HG03097 (cell line): Measurements from ENCODE around the gene TRAF3.
"Not testable (repeated sequence)": the region's sequence is repeated elsewhere in the genome, so short reads cannot be mapped to it uniquely, and the experiment has no call there.

Source experiments
- ATAC-seq: cut with Tn5 transposase; IDR thresholded peaks from one replicate; pipeline ENCODE4 v1.9.1; 2021; ENCODE audit not compliant: unreplicated experiment, low FRiP score

TRAF3 gene

DNA sequence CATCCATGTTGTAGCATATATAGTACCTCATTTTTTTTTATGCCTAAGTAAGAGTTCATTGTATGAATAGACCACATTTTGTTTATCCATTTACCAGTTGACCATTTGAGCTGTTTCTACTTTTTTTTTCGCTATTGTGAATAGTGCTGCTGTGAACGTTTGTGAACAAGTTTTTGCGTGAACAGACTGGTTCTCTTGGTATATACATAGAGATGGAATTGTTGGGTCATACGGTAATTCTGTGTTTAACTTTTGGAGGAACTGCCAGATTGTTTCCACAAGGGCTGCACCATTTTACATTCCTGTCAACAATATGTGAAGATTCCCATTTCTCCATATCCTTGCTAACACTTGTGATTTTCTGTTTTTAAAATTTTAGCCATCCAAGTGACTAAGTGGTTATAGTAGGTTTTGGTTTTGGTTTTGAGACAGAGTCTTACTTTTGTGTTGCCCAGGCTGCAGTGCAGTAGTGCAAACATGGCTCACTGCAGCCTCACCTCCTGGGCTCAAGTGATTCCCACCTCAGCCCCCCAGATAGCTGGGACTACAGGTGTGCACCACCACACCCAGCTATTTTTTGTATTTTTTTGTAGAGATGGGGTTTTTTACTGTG is 76.9 kb downstream of the TRAF3 start:
- ATAC-seq = no peak

DNA sequence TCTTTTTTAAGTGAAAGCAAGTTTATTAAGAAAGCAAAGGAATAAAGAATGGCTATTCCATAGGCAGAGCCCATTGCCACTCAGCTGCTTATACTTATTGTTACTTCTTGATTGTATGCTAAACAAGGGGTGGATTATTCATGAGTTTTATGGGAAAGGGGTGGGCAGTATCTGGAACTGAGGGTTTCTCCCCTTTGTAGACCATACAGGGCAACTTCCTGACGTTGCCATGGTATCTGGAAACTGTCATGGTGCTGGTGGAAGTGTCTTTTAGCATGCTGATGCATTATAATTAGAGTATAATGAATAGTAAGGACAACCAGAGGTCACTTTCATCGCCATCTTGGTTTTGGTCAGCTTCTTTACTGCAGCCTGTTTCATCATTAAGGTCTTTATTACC is 78.9 kb downstream of the TRAF3 start:
- no peak for ATAC-seq

DNA sequence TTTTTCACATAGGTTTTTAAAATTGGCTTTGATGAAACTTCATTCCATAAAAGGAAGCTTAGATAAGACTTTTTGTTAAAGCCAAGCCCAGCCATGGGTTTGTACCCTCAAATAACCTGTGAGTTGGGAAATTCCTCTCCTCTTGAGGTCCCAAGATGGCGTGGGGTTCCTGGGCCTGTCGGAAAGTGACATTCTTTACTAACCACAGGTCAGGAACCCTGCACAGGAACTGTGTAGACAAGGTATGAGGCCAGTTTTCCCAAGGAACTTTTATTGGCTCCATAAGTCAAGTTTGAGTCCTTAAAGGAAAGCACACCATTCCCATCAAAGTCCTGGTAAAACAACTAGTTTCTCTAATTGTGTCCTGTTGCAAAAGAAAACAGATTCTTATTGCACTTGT is 80.2 kb downstream of the TRAF3 start:
- no peak for ATAC-seq

DNA sequence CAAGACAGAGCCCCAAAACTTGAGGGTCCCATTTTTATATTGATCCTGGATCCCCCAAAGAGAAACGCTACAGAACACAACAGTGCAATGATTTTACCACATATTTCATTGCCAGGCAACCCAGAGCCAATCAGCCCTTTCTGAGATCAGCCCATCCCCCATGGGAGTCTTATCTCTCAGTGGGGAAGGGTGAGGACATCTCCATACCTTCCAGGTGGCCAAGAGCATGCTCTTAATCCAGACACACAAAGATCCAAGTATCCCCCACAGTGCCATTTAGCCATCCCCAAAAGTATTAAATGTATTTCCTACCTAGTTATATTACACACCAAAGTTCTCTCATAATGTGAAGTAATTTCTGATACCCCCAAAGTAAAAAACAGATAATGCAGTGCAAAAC is 82.7 kb downstream of the TRAF3 start:
- no peak for ATAC-seq

DNA sequence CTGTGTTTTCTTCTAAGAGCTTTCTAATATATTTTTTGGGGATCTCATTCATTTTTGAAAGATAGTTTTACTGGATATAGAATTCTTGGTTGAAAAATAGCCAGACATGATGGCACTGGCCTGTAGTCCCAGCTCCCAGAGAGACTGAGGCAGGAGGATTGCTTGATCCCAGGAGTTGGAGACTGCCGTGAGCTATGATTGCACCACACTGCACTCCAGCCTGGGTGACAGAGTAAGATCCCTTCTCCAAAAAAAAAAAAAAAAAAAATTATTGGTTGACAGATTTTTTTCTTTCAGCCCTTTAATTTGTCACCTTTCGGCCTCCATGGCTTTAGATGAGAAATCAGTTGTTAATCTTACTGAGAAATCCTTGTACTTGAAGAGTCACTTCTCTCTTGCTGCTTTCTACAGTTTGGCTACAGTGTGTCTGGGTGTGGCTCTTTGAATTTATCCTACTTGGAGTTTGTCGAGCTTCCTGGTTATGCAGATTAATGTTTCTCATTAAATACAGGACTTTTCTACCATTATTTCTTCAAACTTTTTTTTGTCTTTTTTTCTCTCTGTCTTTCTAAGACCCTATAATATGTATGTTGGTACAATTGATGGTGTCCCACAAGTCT is 85.0 kb downstream of the TRAF3 start:
- no peak for ATAC-seq

DNA sequence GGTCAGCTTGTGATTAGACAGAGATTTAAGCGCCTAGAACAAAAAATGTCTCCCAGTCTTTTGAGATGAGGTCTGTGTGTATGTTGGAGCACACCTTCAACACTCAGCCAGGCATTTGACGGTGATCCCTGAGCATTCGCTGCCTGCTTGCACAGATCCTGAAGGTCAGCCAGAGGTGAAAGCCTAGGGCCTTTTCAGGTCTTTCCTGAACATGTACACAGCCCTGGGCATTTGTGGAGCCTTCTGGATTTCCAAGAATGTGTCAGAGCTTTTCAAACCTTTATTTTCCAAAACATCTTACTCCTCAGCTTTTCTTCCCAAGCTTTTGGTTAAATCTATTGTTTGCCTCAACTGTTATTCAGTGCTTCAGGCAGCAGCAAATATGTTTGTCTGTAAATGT is 86.1 kb downstream of the TRAF3 start:
- ATAC-seq = no peak

DNA sequence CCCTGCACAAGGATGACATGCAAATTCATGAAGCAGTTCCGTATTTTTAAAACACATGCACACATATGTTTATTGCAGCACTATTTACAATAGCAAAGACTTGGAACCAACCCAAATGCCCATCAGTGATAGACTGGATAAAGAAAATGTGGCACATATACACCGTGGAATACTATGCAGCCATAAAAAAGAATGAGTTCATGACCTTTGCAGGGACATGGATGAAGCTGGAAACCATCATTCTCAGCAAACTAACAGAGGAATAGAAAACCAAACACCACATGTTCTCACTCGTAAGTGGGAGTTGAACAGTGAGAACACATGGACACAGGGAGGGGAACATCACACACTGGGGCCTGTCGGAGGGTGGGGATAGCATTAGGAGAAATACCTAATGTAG is 88.7 kb downstream of the TRAF3 start:
- ATAC-seq = not testable (repeated sequence)

DNA sequence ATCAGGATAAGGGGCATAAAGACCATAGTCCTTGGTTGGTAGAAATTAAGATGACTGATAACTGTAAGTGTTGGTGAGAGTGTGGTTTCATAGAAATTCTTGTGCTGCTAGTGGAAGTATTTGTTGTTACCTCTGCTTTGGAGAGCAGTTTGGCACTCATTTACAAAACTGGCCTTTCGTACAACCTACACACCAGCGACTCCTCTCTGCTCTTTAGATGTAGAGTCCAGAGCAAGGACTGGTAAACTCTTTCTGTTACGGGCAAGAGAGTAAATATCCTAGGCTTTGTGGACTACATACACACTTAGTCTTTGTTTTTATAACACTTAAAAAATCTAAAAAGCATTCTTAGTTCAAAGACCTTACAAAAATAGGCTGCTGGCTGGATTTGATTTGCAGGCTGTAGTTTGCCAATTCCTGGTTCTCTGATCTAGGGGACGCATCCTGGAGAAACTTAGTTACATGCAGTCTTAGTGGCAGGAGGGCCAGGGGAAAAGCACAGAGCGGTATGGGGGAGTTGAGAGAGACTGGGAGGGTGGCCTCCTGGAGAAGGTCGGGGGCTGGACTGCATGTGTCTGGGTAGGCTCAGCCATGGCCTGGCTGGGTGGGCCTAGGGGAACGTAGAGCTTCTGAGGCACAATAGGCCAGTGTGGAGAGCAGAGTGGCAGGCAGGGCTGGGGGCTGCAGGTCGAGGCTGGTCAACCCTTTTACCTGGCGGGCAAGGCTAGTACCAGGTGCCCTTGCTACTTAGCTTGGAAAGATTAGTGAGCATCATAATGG is 89.9 kb downstream of the TRAF3 start:
- ATAC-seq = no peak

DNA sequence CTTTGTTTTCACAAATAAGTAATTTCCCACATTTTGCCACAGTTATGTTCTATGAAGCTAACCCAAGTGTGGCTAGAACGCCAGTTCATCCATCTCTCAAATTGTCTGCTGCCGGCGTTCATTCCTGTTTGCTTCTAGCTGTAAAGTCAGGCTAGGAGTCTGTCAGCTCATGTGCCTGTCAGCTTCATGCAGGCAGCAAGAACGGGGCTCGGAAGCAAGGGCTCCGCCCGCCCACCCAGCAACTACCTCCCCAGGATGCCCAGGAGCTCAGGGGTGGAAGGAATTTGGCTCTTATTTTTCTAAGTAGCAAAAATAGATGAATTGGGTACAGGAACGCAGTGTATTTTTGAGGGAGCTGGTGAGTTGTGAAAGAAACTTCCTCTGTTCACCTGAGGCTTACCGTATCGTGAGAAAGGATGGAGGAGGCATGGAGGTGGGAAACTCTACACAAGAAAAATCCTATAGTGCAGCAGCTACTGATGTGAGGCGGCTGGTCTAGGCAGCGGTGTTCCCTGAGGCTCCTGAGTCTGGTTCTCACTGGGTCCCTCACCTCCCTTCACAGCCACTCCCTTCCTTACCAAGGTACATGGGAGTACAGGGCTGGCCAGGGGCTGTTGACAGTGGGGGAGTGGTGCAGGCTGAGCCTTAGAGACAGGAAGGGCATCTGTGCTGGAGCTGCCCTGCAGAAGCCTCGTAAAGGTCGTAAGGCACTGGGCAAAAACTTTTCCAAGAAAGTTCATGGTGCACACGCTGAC is 90.8 kb downstream of the TRAF3 start:
- ATAC-seq = no peak

DNA sequence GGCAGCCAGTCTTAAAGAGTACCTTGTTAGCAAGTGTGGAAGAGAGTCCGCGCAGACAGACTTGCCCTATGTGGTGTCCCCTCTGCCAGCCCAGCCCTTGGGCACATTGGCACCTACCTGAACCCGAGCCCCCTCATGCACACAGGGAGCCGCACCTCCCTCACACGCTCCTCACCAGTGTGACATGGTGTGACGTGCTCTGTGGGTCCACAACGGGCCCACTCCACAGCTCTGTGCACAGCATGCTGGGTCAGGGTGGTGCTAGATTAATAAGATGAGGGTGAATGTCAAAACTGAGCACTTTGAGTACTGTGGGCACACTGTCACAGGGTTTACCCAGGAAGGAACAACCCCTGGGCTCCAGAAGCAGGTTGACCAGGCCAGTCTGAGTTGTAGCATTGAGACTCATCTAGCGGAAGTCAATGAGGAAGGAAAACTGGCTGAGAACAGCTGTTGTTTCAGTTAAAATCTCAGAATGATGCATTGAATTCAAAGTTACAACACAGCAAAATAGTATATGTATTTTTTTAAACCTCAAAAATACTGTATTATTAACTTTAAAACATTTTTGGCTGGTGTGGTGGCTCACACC is 91.8 kb downstream of the TRAF3 start:
- ATAC-seq = no peak

DNA sequence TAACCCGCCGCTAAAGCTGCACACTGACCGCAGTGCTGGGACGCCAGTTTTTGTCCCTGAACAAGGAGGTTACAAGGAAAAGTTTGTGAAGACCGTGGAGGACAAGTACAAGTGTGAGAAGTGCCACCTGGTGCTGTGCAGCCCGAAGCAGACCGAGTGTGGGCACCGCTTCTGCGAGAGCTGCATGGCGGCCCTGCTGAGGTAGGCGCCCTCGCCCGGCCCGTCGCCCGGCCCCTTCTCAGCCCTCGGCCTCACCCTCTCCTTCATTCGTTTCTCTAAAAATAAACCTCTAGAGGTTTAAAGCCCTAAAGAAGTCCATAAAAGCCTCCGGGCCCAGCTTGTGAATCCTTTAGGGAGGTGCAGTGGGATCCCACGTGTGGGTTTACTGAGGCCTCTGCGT is 93.0 kb downstream of the TRAF3 start:
- ATAC-seq = no peak

DNA sequence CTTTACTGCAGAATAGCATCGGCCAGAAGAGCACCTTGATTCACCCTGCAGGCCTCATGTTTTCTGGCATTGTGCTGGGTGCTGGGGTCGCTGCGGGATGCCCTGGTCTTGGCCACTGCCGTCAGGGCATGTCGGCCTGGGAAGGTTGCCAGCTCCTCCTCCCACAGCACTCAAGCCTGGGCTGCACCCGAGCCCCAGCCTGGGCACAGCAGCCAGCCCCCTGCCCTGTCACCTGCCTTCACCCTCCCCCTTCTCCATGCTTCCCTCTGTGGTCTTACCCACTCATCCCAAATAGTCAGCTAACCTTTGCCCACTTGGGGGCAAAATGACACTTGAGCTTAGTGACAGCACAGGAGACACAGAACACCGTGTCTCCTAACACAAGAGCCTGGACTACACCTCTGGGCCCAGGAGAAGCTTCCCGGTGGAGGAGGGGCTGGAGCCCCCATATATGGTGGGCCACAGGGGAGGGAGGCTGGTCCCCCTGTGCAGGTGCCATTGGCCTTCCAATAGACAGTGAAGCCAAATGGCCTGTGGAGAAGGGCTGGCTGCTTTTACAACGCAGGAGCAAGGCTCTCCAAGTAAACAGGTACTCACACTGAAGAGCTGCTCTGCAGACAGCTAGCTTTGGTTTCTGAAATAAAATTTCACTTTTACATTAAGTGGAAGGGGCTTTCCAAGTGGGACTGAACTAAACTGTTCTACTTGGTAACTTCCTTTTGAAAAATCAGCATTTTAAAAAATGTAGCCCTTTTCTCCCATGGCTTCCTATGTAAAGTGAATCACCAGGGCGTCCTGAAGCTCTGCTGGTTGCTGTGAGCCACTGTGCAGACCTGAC is 94.0 kb downstream of the TRAF3 start:
- no peak for ATAC-seq

DNA sequence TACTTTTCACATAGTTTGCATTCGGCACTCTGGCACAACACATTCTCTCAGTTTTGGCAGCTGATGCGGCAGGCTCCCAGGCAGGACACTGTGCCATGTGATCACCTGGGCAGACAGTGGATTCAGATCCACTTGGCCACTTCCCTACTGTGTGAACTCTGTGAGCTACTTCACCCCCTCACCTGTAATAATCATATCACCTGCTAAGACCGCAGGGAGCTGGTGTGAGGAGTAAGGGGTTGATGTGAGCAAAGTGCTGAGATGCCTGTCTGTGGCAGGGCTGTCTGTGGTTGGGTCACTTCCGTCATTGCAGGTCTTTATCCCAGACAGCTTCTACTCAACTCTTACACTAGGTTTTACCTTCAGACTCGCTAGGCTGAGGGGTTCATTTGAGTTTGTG is 94.8 kb downstream of the TRAF3 start:
- ATAC-seq = no peak

DNA sequence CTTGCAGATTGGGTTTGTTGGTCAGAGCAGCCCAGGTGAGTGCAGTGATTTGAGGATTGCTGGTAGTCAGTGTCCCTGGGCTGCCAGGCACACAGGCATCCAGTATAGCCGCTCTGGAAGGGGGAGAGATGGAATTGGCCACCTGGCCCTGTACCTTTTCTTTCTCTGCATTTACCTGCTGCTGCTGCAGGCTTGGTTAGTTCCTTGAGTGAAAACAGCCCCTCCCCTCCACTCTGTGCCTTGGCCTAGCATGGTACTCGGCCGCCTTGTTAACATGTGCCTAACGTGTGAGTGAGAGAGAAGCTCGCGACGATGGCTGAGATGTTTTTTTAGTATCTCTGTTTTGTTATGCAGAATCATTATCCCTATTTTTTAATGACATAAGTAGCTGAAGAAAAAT is 95.9 kb downstream of the TRAF3 start:
- no peak for ATAC-seq

DNA sequence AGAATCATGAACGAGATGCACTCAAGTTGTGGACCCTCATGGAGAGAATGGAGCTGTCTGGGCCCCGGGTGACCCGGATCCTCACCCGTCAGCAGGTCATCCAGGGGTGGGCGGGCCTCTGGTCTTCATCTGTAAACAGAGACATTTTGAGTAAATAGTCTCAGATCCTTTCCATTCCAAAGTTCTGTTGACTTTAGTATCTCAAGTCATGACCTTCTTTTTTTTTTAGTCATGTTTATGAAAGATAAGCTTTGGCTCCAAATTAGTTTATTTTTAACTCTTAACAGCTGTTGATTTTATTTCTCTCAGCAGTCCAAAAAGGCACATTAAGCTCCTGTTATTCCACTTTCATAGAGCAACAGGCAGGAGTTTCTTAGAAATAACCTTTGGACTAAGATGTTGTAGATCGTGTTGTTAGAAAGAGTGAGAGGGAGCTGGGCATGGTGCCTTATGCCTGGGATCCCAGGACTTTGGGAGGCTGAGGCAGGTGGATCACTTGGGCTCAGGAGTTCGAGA is 96.4 kb downstream of the TRAF3 start:
- no peak for ATAC-seq

DNA sequence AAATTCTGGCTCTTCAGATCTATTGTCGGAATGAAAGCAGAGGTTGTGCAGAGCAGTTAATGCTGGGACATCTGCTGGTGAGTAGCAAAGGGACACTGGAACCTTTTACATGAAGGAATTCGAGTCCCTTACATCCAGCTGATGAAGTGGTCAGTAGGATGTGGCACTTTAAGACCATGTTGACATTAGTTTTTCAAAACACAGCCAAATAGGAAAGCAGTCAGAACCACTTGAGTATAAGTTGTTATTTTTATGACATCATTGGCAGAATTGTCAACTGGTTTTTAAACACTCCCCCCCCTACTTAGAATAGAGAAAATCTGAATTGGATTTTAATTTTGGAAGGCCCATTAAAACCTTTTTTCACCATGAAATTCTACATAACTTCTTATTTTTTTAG is 98.4 kb downstream of the TRAF3 start:
- no peak for ATAC-seq

DNA sequence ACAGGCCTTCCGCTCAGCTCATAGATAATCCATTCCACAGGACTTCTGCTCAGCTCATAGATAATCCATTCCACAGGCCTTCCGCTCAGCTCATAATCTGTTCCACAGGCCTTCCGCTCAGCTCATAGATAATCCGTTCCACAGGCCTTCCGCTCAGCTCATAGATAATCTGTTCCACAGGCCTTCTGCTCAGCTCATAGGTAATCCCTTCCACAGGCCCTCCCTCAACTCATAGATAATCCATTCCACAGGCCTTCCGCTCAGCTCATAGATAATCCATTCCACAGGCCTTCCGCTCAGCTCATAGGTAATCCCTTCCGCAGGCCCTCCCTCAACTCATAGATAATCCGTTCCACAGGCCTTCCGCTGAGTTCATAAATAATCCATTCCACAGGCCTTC is 100.3 kb downstream of the TRAF3 start:
- not testable (repeated sequence) for ATAC-seq

DNA sequence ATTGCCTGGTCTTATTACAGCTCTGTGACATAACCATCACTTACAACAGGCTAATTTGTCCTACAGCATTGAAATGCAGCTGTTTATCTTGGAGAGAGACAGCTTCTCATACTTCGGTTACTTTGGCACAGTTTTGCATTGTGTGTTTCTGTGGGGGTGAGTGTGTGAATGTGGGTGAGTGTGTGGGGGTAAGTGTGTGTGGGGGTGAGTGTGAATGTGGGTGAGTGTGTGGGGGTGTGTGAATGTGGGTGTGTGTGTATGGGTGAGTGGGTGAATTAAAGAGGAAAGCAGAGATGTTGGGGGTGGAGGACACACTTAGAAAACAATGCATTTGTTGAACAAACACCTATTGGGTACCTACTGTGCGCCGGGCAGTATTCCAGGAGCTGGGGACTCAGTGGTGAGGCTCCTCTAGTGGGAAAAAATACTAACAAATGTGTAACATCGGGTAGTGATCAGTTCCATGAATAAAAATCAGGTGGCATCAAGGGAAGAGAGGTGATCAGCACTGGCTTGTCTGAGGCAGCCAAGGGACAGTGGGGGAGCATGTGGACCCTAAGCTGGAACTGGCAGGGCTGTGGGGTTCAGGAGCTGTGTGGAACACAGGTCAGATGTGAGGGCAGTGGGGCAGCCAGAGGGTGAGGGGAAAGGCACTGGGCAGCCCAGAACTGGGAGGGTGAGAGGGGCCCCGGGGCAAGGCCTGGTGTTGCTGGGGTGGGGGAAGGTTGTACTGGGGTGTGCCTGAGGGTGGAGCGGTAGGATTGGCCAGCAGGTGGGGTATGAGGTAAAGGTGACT is 101.1 kb downstream of the TRAF3 start:
- no peak for ATAC-seq

DNA sequence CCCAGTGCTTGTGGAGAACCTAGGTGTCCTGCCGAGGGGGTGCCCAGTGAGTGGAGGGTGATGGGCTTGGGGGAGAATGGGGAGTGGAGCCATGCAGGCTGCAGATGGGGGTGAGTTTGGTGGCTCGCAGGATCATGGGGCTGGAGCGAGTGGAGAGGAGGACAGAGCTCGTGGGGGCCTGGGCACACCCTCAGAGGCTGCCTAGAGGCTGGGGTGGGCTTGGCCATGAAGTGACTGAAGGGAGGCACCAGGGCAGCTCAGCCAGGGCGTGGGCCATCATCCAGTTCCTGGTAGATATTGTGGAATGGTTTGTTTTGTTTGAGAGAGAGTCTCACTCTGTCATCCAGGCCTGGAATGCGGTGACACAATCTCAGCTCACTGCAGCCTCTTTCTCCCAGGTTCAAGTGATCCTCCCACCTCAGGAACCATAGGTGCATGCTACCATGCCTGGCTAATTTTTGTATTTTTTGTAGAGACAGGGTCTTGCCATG is 101.8 kb downstream of the TRAF3 start:
- ATAC-seq = no peak
